Mesenchymal stem cell (in vitro differentiated cells and primary cell): ENCODE data around the gene TFCP2L1.
"Not testable (repeated sequence)": the region's sequence is repeated elsewhere in the genome, so short reads cannot be mapped to it uniquely, and the experiment has no call there.

Experiments used
- DNase-seq: peaks from one replicate; pipeline ENCODE4 v3.0.0-alpha.2; 2013
- H2AFZ ChIP-seq: one replicate; pipeline ENCODE4 v1.6.1; 2013; ENCODE audit warnings: low read depth, mild to moderate bottlenecking, control low read depth, inconsistent platforms, low read length, moderate library complexity
- H2AK5ac ChIP-seq: 2 replicates; pipeline ENCODE4 v1.6.1; 2013; ENCODE audit warnings: low read length, moderate library complexity, mild to moderate bottlenecking, inconsistent platforms; ENCODE audit not compliant: severe bottlenecking
- H2BK120ac ChIP-seq: one replicate; pipeline ENCODE4 v1.6.1; 2013; ENCODE audit warnings: low read depth, mild to moderate bottlenecking, inconsistent platforms, low read length, moderate library complexity
- H2BK12ac ChIP-seq, 2 experiments: one replicate each; pipeline ENCODE4 v1.6.1; 2013; ENCODE audit warnings: inconsistent platforms in 2 of 2, low read length in 2 of 2, mild to moderate bottlenecking in 2 of 2, moderate library complexity in 2 of 2, control low read depth in 1 of 2
- H2BK15ac ChIP-seq: one replicate; pipeline ENCODE4 v1.6.1; 2013; ENCODE audit warnings: mild to moderate bottlenecking, low read depth, inconsistent platforms; ENCODE audit not compliant: poor library complexity, severe bottlenecking
- H2BK5ac ChIP-seq: 2 replicates; pipeline ENCODE4 v1.6.1; 2013; ENCODE audit warnings: low read depth, mild to moderate bottlenecking, low read length, control low read depth, inconsistent platforms; ENCODE audit not compliant: poor library complexity, severe bottlenecking
- H3K14ac ChIP-seq, 2 experiments: one replicate each; pipeline ENCODE4 v1.6.1; 2013; ENCODE audit warnings: inconsistent platforms in 2 of 2, low read length in 2 of 2, control low read depth in 1 of 2, mild to moderate bottlenecking in 1 of 2, moderate library complexity in 1 of 2
- H3K18ac ChIP-seq, 2 experiments: one replicate each; pipeline ENCODE4 v1.6.1; 2013; ENCODE audit warnings: inconsistent platforms in 2 of 2, low read length in 2 of 2, control low read depth in 1 of 2, low read depth in 1 of 2, mild to moderate bottlenecking in 1 of 2
- H3K23ac ChIP-seq, 2 experiments: one replicate each; pipeline ENCODE4 v1.6.1; 2013; ENCODE audit warnings: inconsistent platforms in 2 of 2, low read length in 2 of 2, mild to moderate bottlenecking in 2 of 2, moderate library complexity in 2 of 2, control low read depth in 1 of 2
- H3K27ac ChIP-seq: 2 replicates; pipeline ENCODE4 v1.5.1; 2013; ENCODE audit warnings: mild to moderate bottlenecking, moderate library complexity, low read length, control low read depth, inconsistent platforms; ENCODE audit not compliant: poor library complexity, severe bottlenecking
- H3K27me3 ChIP-seq, 2 experiments: 2 replicates each; pipeline versions ENCODE4 v1.6.1 to v1.7.0; 2013; ENCODE audit warnings: low read length in 2 of 2, mild to moderate bottlenecking in 2 of 2, moderate library complexity in 2 of 2, control low read depth in 1 of 2, inconsistent platforms in 1 of 2; ENCODE audit not compliant: control insufficient read depth in 1 of 2, insufficient read depth in 1 of 2
- H3K36me3 ChIP-seq, 2 experiments: 2 replicates each; pipeline versions ENCODE4 v1.6.1 to v1.7.0; 2013; ENCODE audit warnings: low read length in 2 of 2, control low read depth in 1 of 2, inconsistent platforms in 1 of 2, low read depth in 1 of 2, mild to moderate bottlenecking in 1 of 2; ENCODE audit not compliant: insufficient read depth in 2 of 2, control insufficient read depth in 1 of 2
- H3K4ac ChIP-seq, 2 experiments: one replicate each; pipeline ENCODE4 v1.6.1; 2013; ENCODE audit warnings: inconsistent platforms in 2 of 2, low read length in 2 of 2, mild to moderate bottlenecking in 2 of 2, moderate library complexity in 2 of 2, control low read depth in 1 of 2, low read depth in 1 of 2
- H3K4me1 ChIP-seq: 2 replicates; pipeline ENCODE4 v1.6.1; 2013; ENCODE audit warnings: low read depth, low read length, control low read depth; ENCODE audit not compliant: control insufficient read depth, insufficient read depth
- H3K4me2 ChIP-seq: 2 replicates; pipeline ENCODE4 v1.6.1; 2013; ENCODE audit warnings: low read length, mild to moderate bottlenecking, inconsistent platforms; ENCODE audit not compliant: poor library complexity, severe bottlenecking
- H3K4me3 ChIP-seq, 2 experiments: 2 replicates each; pipeline versions ENCODE4 v1.5.1 to v1.7.0; 2013; ENCODE audit warnings: low read length in 2 of 2, mild to moderate bottlenecking in 2 of 2, control low read depth in 1 of 2, low read depth in 1 of 2; ENCODE audit not compliant: insufficient read depth in 1 of 2
- H3K79me1 ChIP-seq: replicated peaks from 2 replicates; pipeline ENCODE4 v1.6.1; 2013; ENCODE audit warnings: mild to moderate bottlenecking, control low read depth, low read length, inconsistent platforms; ENCODE audit not compliant: poor library complexity, severe bottlenecking
- H3K9ac ChIP-seq: 2 replicates; pipeline ENCODE4 v1.7.0; 2013; ENCODE audit warnings: mild to moderate bottlenecking, low read length, moderate library complexity
- H3K9me3 ChIP-seq: 2 replicates; pipeline ENCODE4 v1.7.0; 2013; ENCODE audit warnings: mild to moderate bottlenecking, low read length; ENCODE audit not compliant: control insufficient read depth
- H4K8ac ChIP-seq: one replicate; pipeline ENCODE4 v1.6.1; 2013; ENCODE audit warnings: inconsistent platforms, mild to moderate bottlenecking, low read length, moderate library complexity
- H4K91ac ChIP-seq: one replicate; pipeline ENCODE4 v1.6.1; 2013; ENCODE audit warnings: mild to moderate bottlenecking, low read length, inconsistent platforms
- WGBS: methylation state at CpG from one replicate; pipeline ENCODE4 v1.1.7; 2013; ENCODE audit warnings: mixed read lengths; 5-methylcytosine and 5-hydroxymethylcytosine counted together

TFCP2L1 gene

DNA sequence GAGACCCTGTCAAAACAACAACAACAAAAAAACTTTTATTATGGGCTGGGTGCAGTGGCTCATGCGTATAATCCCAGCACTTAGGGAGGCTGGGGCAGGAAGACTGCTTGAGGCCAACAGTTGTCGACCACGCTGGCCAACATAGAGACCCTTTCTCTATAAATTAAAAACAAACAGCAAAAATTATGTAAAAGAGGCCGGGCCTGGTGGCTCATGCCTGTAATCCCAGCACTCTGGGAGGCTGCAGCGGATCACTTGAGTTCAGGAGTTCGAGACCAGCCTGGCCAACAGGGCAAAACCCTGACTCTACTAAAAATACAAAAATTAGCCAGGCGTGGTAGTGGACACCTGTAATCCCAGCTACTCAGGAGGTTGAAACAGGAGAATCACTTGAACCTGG, 15.6 kb downstream of the TFCP2L1 start:
- not testable (repeated sequence) for H3K4me1 ChIP-seq
- WGBS = 82% methylated on average over 5 of the region's 7 CpGs

DNA sequence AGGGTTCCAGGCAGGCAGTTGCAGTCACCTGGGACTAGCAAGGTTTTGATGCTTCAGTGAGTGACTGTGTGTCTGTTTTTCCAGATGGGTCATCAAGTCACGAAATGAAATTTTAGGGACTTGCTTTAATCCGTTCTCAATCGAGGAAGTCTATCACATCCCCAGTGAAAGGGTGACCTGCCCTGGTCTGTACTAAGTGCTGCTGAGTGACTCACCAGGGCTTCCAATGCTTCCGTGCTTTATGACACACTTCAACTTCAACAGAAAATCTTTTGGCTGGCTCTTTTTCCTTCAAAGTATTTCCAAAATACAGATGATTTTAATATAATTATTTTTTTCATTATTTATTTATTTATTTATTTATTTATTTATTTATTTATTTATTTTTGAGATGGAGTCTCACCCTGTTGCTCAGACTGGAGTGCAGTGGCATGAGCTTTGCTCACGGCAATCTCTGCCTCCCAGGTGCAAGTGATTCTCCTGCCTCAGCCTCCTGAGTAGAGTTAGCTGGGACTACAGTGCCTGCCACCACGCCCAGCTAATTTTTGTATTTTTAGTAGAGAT, 18.4 kb downstream of the TFCP2L1 start:
- H3K9ac ChIP-seq = no peak overlapping the region
- H4K8ac ChIP-seq = no peak overlapping the region
- no peaks in the 10 kb centered on the region for H3K79me1 ChIP-seq
- no peaks in the 10 kb centered on the region for H3K4me1 ChIP-seq
- H2AK5ac ChIP-seq = no peak overlapping the region
- H3K27ac ChIP-seq = no peak overlapping the region
- H3K9me3 ChIP-seq = no peaks in the 10 kb centered on the region
- H3K4me2 ChIP-seq = no peak overlapping the region
- 76% methylated on average over 4 of the region's 6 CpGs for WGBS
- H2BK120ac ChIP-seq = no peak overlapping the region
- DNase-seq = no peak
- H2BK5ac ChIP-seq = no peak overlapping the region
- no peak overlapping the region for H3K18ac ChIP-seq
- H4K91ac ChIP-seq = no peak overlapping the region
- H2BK15ac ChIP-seq = no peak overlapping the region
- H3K14ac ChIP-seq = no peak overlapping the region
- H3K4me3 ChIP-seq = no peak overlapping the region
- no peak overlapping the region for H2BK12ac ChIP-seq
- peaks cover 6 to 15% of the 10 kb centered on the region in 2 experiments for H3K27me3 ChIP-seq
- no peak overlapping the region for H3K4ac ChIP-seq
- no peak overlapping the region for H3K23ac ChIP-seq
- H2AFZ ChIP-seq = no peak overlapping the region
- no peaks in the 10 kb centered on the region for H3K36me3 ChIP-seq

More for the DNA sequence above, 15.6 kb downstream of the TFCP2L1 start:
- H4K91ac ChIP-seq, H3K4me2 ChIP-seq, DNase-seq, H3K27ac ChIP-seq, H3K9me3 ChIP-seq, H2AK5ac ChIP-seq, H2AFZ ChIP-seq, H3K79me1 ChIP-seq, H4K8ac ChIP-seq, H3K14ac ChIP-seq, H3K36me3 ChIP-seq, H3K18ac ChIP-seq, H3K4ac ChIP-seq, H3K4me3 ChIP-seq, H3K9ac ChIP-seq, H2BK5ac ChIP-seq, H3K23ac ChIP-seq, H2BK120ac ChIP-seq, H2BK15ac ChIP-seq, H2BK12ac ChIP-seq: not testable (repeated sequence)
- H3K27me3 ChIP-seq = peaks cover 25 to 29% of the 10 kb centered on the region in 2 experiments

- Histone ChIP-seq H3K27ac (no peak overlapping the region), H3K4me2 (no peak overlapping the region), H2BK5ac (no peak overlapping the region), H3K9ac (no peak overlapping the region), H3K27me3 (peaks cover 18 to 29% of the 10 kb centered on the region in 2 experiments), H3K79me1 (no peaks in the 10 kb centered on the region), H2BK15ac (no peak overlapping the region), H3K4ac (no peak overlapping the region), H3K23ac (no peak overlapping the region), H3K14ac (peak overlapping the region in 1 of 2 experiments; percentile 12), H2AK5ac (no peak overlapping the region), H3K4me1 (no peaks in the 10 kb centered on the region), H2BK12ac (no peak overlapping the region), H3K4me3 (no peak overlapping the region), H2AFZ (no peak overlapping the region), H3K36me3 (no peaks in the 10 kb centered on the region), H3K9me3 (no peaks in the 10 kb centered on the region), H4K8ac (no peak overlapping the region), H3K18ac (no peak overlapping the region), H2BK120ac (no peak overlapping the region), H4K91ac (no peak overlapping the region)
- DNase-seq = no peak
- 72% methylated on average over 9 of the region's 9 CpGs for WGBS
Measured at GRCh38 chr2:121263996-121264715, 20.8 kb downstream of the TFCP2L1 start.

DNA sequence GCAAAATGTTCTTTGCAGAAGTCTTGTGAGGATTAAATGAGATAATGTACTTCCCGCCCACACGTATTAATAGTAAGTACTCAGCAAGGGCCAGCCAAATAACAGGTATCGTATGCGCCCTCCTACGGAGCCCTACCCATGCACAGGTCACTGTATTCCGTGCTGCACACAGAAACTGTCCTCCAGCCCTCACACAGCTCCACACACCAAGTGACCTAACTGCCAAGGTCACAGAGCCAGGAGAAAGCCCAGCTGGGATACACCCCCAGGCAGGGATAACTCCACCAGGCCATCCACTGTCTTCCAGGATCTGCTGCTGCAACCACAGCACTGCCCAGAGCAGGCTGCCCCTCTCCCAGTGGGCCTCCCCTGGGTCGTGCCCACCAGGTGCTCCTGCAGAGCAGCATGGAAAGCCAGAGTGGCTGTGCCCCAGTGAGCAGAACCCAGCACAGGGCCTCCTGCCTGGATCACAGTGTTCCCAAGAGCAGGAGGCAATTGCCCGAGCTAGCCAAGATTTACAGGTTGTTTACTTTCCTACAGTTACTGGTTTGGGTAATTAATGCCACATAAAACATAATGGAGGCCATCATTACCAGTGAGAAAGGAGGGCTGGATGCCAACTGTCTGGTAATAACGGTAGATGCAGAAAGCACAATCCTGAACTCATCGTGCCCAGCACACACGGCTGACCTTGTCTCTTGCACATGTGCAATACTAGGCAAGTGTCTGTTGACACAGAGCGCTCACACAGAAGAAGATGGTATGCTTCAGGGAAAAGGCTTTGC, 24.4 kb downstream of the TFCP2L1 start:
- no peak overlapping the region for H3K4me2 ChIP-seq
- H3K27me3 ChIP-seq = peaks cover 29 to 40% of the 10 kb centered on the region in 2 experiments
- no peaks in the 10 kb centered on the region for H3K36me3 ChIP-seq
- H3K79me1 ChIP-seq = no peaks in the 10 kb centered on the region
- H3K18ac ChIP-seq = no peak overlapping the region
- H2BK120ac ChIP-seq = no peak overlapping the region
- no peak overlapping the region for H2BK15ac ChIP-seq
- H2AFZ ChIP-seq = no peak overlapping the region
- no peak overlapping the region for H4K8ac ChIP-seq
- no peak overlapping the region for H4K91ac ChIP-seq
- H3K23ac ChIP-seq = peak overlapping the region in 1 of 2 experiments; percentile 26
- WGBS = 84% methylated on average over 12 of the region's 12 CpGs
- H3K4ac ChIP-seq = no peak overlapping the region
- no peak overlapping the region for H3K9ac ChIP-seq
- H3K14ac ChIP-seq = no peak overlapping the region
- H2AK5ac ChIP-seq = no peak overlapping the region
- no peak for DNase-seq
- H3K9me3 ChIP-seq = no peaks in the 10 kb centered on the region
- H3K4me1 ChIP-seq = no peaks in the 10 kb centered on the region
- H3K4me3 ChIP-seq = no peak overlapping the region
- no peak overlapping the region for H3K27ac ChIP-seq
- no peak overlapping the region for H2BK5ac ChIP-seq
- H2BK12ac ChIP-seq = no peak overlapping the region
